Keratinocyte (primary cell): ENCODE measurements around the gene PTPRT.

ENCODE experiments used
- EZH2 ChIP-seq: IDR thresholded peaks from one replicate; pipeline ENCODE4 v1.6.1; 2012; ENCODE audit warnings: inconsistent platforms, mild to moderate bottlenecking, low read length, moderate library complexity
- TF ChIP-seq, protein P1 (sequence below), 3 experiments: IDR thresholded peaks in 1 of 3; conservative IDR thresholded peaks in 1 of 3; optimal IDR thresholded peaks in 1 of 3; 2 replicates in 2 of 3; 3 replicates in 1 of 3; pipeline versions ENCODE3 to v1.5.1; 2011; ENCODE audit warnings: low read length in 3 of 3, mild to moderate bottlenecking in 3 of 3, moderate library complexity in 2 of 3, control low read depth in 1 of 3, inconsistent platforms in 1 of 3; ENCODE audit not compliant: insufficient read depth in 2 of 3; ENCODE audit errors: extremely low read depth in 1 of 3

DNA sequence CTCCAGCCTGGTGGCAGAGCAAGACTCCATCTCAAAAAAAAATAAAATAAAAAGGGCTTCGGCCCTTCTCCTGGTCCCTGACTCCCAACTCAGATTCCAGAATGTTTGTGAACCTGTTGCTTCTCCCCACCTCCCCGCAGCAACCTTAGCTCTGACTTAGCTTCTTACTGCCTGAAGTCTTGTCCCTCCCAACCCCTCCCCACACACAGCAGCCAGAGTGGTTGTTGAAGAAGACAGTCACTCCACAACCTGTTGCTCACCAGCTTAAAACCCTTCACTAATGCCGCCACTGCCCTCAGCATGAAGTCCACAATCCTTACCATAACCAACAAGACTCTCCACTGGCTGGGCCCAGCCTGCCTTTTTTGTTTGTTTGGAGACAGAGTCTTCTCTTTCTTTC, 6.5 kb upstream of the PTPRT start:
- TF ChIP-seq, protein P1, sequence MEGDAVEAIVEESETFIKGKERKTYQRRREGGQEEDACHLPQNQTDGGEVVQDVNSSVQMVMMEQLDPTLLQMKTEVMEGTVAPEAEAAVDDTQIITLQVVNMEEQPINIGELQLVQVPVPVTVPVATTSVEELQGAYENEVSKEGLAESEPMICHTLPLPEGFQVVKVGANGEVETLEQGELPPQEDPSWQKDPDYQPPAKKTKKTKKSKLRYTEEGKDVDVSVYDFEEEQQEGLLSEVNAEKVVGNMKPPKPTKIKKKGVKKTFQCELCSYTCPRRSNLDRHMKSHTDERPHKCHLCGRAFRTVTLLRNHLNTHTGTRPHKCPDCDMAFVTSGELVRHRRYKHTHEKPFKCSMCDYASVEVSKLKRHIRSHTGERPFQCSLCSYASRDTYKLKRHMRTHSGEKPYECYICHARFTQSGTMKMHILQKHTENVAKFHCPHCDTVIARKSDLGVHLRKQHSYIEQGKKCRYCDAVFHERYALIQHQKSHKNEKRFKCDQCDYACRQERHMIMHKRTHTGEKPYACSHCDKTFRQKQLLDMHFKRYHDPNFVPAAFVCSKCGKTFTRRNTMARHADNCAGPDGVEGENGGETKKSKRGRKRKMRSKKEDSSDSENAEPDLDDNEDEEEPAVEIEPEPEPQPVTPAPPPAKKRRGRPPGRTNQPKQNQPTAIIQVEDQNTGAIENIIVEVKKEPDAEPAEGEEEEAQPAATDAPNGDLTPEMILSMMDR (optimal IDR thresholded peaks at IDR 0.05 in 1 of 3, IDR thresholded peaks at IDR 0.05 in 1 of 3, conservative IDR thresholded peaks at IDR 0.05 in 1 of 3; ENCODE audit: extremely low read depth in 1 of 3, insufficient read depth in 2 of 3, low read length in 3 of 3) = no peak
- TF ChIP-seq EZH2 = no peak
